ENCODE data around the gene CDH23.

The CDH23 gene

GRCh38 chr10:71771204-71771603, 374.5 kb downstream of the CDH23 start:
- H3K27me3 ChIP-seq (ENCODE audit: control insufficient read depth, insufficient read depth, low read length): no peaks in the 10 kb centered on the region
- no peaks in the 10 kb centered on the region for H3K36me3 ChIP-seq (ENCODE audit: control insufficient read depth, insufficient read depth, low read length)
- H3K9ac ChIP-seq (ENCODE audit: low read length): peak overlapping the region; percentile 89
- no peak overlapping the region for H3K4me3 ChIP-seq (ENCODE audit: low read length)
- peaks cover 82% of the 10 kb centered on the region for H3K4me1 ChIP-seq (ENCODE audit: control insufficient read depth, insufficient read depth, low read length)
- H3K9me3 ChIP-seq (ENCODE audit: control insufficient read depth, low read length): no peaks in the 10 kb centered on the region

- H3K9me3 ChIP-seq (ENCODE audit: control insufficient read depth, low read length): no peaks in the 10 kb centered on the region
- H3K4me3 ChIP-seq (ENCODE audit: low read length): peak overlapping the region; percentile 76
- H3K36me3 ChIP-seq (ENCODE audit: control insufficient read depth, insufficient read depth, low read length): no peaks in the 10 kb centered on the region
- H3K4me1 ChIP-seq (ENCODE audit: control insufficient read depth, insufficient read depth, low read length): peaks cover 81% of the 10 kb centered on the region
- peak overlapping the region; percentile 89 for H3K9ac ChIP-seq (ENCODE audit: low read length)
- no peaks in the 10 kb centered on the region for H3K27me3 ChIP-seq (ENCODE audit: control insufficient read depth, insufficient read depth, low read length)
Measured at GRCh38 chr10:71771821-71772617, 375.3 kb downstream of the CDH23 start.

GRCh38 chr10:71772832-71773220, 376.1 kb downstream of the CDH23 start:
- H3K27me3 ChIP-seq (ENCODE audit: control insufficient read depth, insufficient read depth, low read length): no peaks in the 10 kb centered on the region
- H3K9ac ChIP-seq (ENCODE audit: low read length): peak overlapping the region; percentile 89
- H3K9me3 ChIP-seq (ENCODE audit: control insufficient read depth, low read length): no peaks in the 10 kb centered on the region
- no peaks in the 10 kb centered on the region for H3K36me3 ChIP-seq (ENCODE audit: control insufficient read depth, insufficient read depth, low read length)
- peaks cover 73% of the 10 kb centered on the region for H3K4me1 ChIP-seq (ENCODE audit: control insufficient read depth, insufficient read depth, low read length)
- peak overlapping the region; percentile 76 for H3K4me3 ChIP-seq (ENCODE audit: low read length)

- H3K4me1 ChIP-seq (ENCODE audit: control insufficient read depth, insufficient read depth, low read length): peaks cover 67% of the 10 kb centered on the region
- H3K27me3 ChIP-seq (ENCODE audit: control insufficient read depth, insufficient read depth, low read length): no peaks in the 10 kb centered on the region
- H3K9ac ChIP-seq (ENCODE audit: low read length): peak within 1 kb of the TSS; percentile 89
- H3K36me3 ChIP-seq (ENCODE audit: control insufficient read depth, insufficient read depth, low read length): no peaks in the 10 kb centered on the region
- H3K9me3 ChIP-seq (ENCODE audit: control insufficient read depth, low read length): no peaks in the 10 kb centered on the region
- H3K4me3 ChIP-seq (ENCODE audit: low read length): peak within 1 kb of the TSS; percentile 76
Measured at GRCh38 chr10:71773221-71773971, 376.7 kb downstream of the CDH23 start, which contains the start of gene VSIR. Gene VSIR, minus strand, starts transcription at chr10:71773520. Its CDS starts 81 bp downstream, at chr10:71773439.

- Histone ChIP-seq H3K27me3 (ENCODE audit: control insufficient read depth, insufficient read depth, low read length) (no peaks in the 10 kb centered on the region), H3K4me1 (ENCODE audit: control insufficient read depth, insufficient read depth, low read length) (peaks cover 53% of the 10 kb centered on the region), H3K9me3 (ENCODE audit: control insufficient read depth, low read length) (no peaks in the 10 kb centered on the region), H3K4me3 (ENCODE audit: low read length) (no peak overlapping the region), H3K36me3 (ENCODE audit: control insufficient read depth, insufficient read depth, low read length) (no peaks in the 10 kb centered on the region), H3K9ac (ENCODE audit: low read length) (no peak overlapping the region)
Measured at GRCh38 chr10:71774916-71775702, 378.4 kb downstream of the CDH23 start.

- no peaks in the 10 kb centered on the region for H3K36me3 ChIP-seq (ENCODE audit: control insufficient read depth, insufficient read depth, low read length)
Measured at GRCh38 chr10:71776481-71776925, 379.8 kb downstream of the CDH23 start.

GRCh38 chr10:71777213-71777985, 380.7 kb downstream of the CDH23 start:
- no peaks in the 10 kb centered on the region for H3K9me3 ChIP-seq (ENCODE audit: control insufficient read depth, low read length)
- H3K4me1 ChIP-seq (ENCODE audit: control insufficient read depth, insufficient read depth, low read length): peaks cover 30% of the 10 kb centered on the region
- no peak overlapping the region for H3K9ac ChIP-seq (ENCODE audit: low read length)
- H3K27me3 ChIP-seq (ENCODE audit: control insufficient read depth, insufficient read depth, low read length): no peaks in the 10 kb centered on the region
- H3K36me3 ChIP-seq (ENCODE audit: control insufficient read depth, insufficient read depth, low read length): no peaks in the 10 kb centered on the region
- H3K4me3 ChIP-seq (ENCODE audit: low read length): no peak overlapping the region

More at GRCh38 chr10:71776481-71776925, 379.8 kb downstream of the CDH23 start:
- no peaks in the 10 kb centered on the region for H3K9me3 ChIP-seq (ENCODE audit: control insufficient read depth, low read length)
- H3K9ac ChIP-seq (ENCODE audit: low read length): no peak overlapping the region
- H3K4me1 ChIP-seq (ENCODE audit: control insufficient read depth, insufficient read depth, low read length): peaks cover 39% of the 10 kb centered on the region
- H3K27me3 ChIP-seq (ENCODE audit: control insufficient read depth, insufficient read depth, low read length): no peaks in the 10 kb centered on the region
- no peak overlapping the region for H3K4me3 ChIP-seq (ENCODE audit: low read length)

GRCh38 chr10:71778071-71778825, 381.5 kb downstream of the CDH23 start:
- no peaks in the 10 kb centered on the region for H3K36me3 ChIP-seq (ENCODE audit: control insufficient read depth, insufficient read depth, low read length)
- H3K4me1 ChIP-seq (ENCODE audit: control insufficient read depth, insufficient read depth, low read length): peaks cover 23% of the 10 kb centered on the region
- H3K4me3 ChIP-seq (ENCODE audit: low read length): no peak overlapping the region
- no peak overlapping the region for H3K9ac ChIP-seq (ENCODE audit: low read length)
- H3K27me3 ChIP-seq (ENCODE audit: control insufficient read depth, insufficient read depth, low read length): no peaks in the 10 kb centered on the region
- H3K9me3 ChIP-seq (ENCODE audit: control insufficient read depth, low read length): no peaks in the 10 kb centered on the region

GRCh38 chr10:71779641-71780040, 382.9 kb downstream of the CDH23 start:
- peaks cover 11% of the 10 kb centered on the region for H3K4me1 ChIP-seq (ENCODE audit: control insufficient read depth, insufficient read depth, low read length)
- no peaks in the 10 kb centered on the region for H3K36me3 ChIP-seq (ENCODE audit: control insufficient read depth, insufficient read depth, low read length)
- no peaks in the 10 kb centered on the region for H3K9me3 ChIP-seq (ENCODE audit: control insufficient read depth, low read length)
- no peak overlapping the region for H3K9ac ChIP-seq (ENCODE audit: low read length)
- H3K27me3 ChIP-seq (ENCODE audit: control insufficient read depth, insufficient read depth, low read length): no peaks in the 10 kb centered on the region
- H3K4me3 ChIP-seq (ENCODE audit: low read length): no peak overlapping the region

- Histone ChIP-seq H3K27me3 (ENCODE audit: control insufficient read depth, insufficient read depth, low read length) (no peaks in the 10 kb centered on the region), H3K4me3 (ENCODE audit: low read length) (no peak overlapping the region), H3K9me3 (ENCODE audit: control insufficient read depth, low read length) (no peaks in the 10 kb centered on the region), H3K36me3 (ENCODE audit: control insufficient read depth, insufficient read depth, low read length) (no peaks in the 10 kb centered on the region), H3K4me1 (ENCODE audit: control insufficient read depth, insufficient read depth, low read length) (peaks cover 8% of the 10 kb centered on the region), H3K9ac (ENCODE audit: low read length) (no peak overlapping the region)
Measured at GRCh38 chr10:71780156-71780555, 383.4 kb downstream of the CDH23 start.

GRCh38 chr10:71780719-71781118, 384.0 kb downstream of the CDH23 start:
- no peak overlapping the region for H3K9ac ChIP-seq (ENCODE audit: low read length)
- no peak overlapping the region for H3K4me3 ChIP-seq (ENCODE audit: low read length)
- no peaks in the 10 kb centered on the region for H3K9me3 ChIP-seq (ENCODE audit: control insufficient read depth, low read length)
- H3K36me3 ChIP-seq (ENCODE audit: control insufficient read depth, insufficient read depth, low read length): no peaks in the 10 kb centered on the region
- peaks cover 8% of the 10 kb centered on the region for H3K4me1 ChIP-seq (ENCODE audit: control insufficient read depth, insufficient read depth, low read length)
- no peaks in the 10 kb centered on the region for H3K27me3 ChIP-seq (ENCODE audit: control insufficient read depth, insufficient read depth, low read length)
